ENCODE data around the gene PPP4R1.

The PPP4R1 gene

GRCh38 chr18:9536354-9537152 is 77.8 kb downstream of the PPP4R1 start:
- TF ChIP-seq ZNF274 (IDR thresholded peaks at IDR 0.05; ENCODE audit: low read depth, low read length) = no peak
- no peak overlapping the region for H3K4me3 ChIP-seq (ENCODE audit: low read length)

- TF ChIP-seq ZNF274 (IDR thresholded peaks at IDR 0.05; ENCODE audit: low read depth, low read length) = no peak
- H3K4me3 ChIP-seq (ENCODE audit: low read length) = no peak overlapping the region
Observed at GRCh38 chr18:9535430-9535991, 78.8 kb downstream of the PPP4R1 start.

GRCh38 chr18:9534844-9535243 is 79.5 kb downstream of the PPP4R1 start:
- no peak for TF ChIP-seq ZNF274 (IDR thresholded peaks at IDR 0.05; ENCODE audit: low read depth, low read length)
- H3K4me3 ChIP-seq (ENCODE audit: low read length) = no peak overlapping the region

- TF ChIP-seq ZNF274 (IDR thresholded peaks at IDR 0.05; ENCODE audit: low read depth, low read length) = no peak
- H3K4me3 ChIP-seq (ENCODE audit: low read length) = no peak overlapping the region
Observed at GRCh38 chr18:9531791-9532410, 82.5 kb downstream of the PPP4R1 start.

GRCh38 chr18:9530226-9531009 is 83.9 kb downstream of the PPP4R1 start:
- H3K4me3 ChIP-seq (ENCODE audit: low read length) = no peak overlapping the region
- no peak for TF ChIP-seq ZNF274 (IDR thresholded peaks at IDR 0.05; ENCODE audit: low read depth, low read length)

GRCh38 chr18:9526458-9526857 is 87.9 kb downstream of the PPP4R1 start:
- H3K4me3 ChIP-seq (ENCODE audit: low read length) = no peak overlapping the region
- no peak for TF ChIP-seq ZNF274 (IDR thresholded peaks at IDR 0.05; ENCODE audit: low read depth, low read length)

- no peak for TF ChIP-seq ZNF274 (IDR thresholded peaks at IDR 0.05; ENCODE audit: low read depth, low read length)
- H3K4me3 ChIP-seq (ENCODE audit: low read length) = no peak overlapping the region
Observed at GRCh38 chr18:9522952-9523351, 91.4 kb downstream of the PPP4R1 start.

- TF ChIP-seq ZNF274 (IDR thresholded peaks at IDR 0.05; ENCODE audit: low read depth, low read length) = no peak
- no peak overlapping the region for H3K4me3 ChIP-seq (ENCODE audit: low read length)
Observed at GRCh38 chr18:9521770-9522169, 92.6 kb downstream of the PPP4R1 start.

- no peak for TF ChIP-seq ZNF274 (IDR thresholded peaks at IDR 0.05; ENCODE audit: low read depth, low read length)
- H3K4me3 ChIP-seq (ENCODE audit: low read length) = no peak overlapping the region
Observed at GRCh38 chr18:9520666-9521065, 93.7 kb downstream of the PPP4R1 start.

GRCh38 chr18:9519399-9519798 is 95.0 kb downstream of the PPP4R1 start:
- TF ChIP-seq ZNF274 (IDR thresholded peaks at IDR 0.05; ENCODE audit: low read depth, low read length) = no peak
- H3K4me3 ChIP-seq (ENCODE audit: low read length) = no peak overlapping the region

GRCh38 chr18:9517869-9518268 is 96.5 kb downstream of the PPP4R1 start:
- no peak overlapping the region for H3K4me3 ChIP-seq (ENCODE audit: low read length)
- TF ChIP-seq ZNF274 (IDR thresholded peaks at IDR 0.05; ENCODE audit: low read depth, low read length) = no peak

- TF ChIP-seq ZNF274 (IDR thresholded peaks at IDR 0.05; ENCODE audit: low read depth, low read length) = no peak
- H3K4me3 ChIP-seq (ENCODE audit: low read length) = no peak overlapping the region
Observed at GRCh38 chr18:9516437-9517064, 97.8 kb downstream of the PPP4R1 start.

- no peak for TF ChIP-seq ZNF274 (IDR thresholded peaks at IDR 0.05; ENCODE audit: low read depth, low read length)
- no peak overlapping the region for H3K4me3 ChIP-seq (ENCODE audit: low read length)
Observed at GRCh38 chr18:9513971-9514512, 100.3 kb downstream of the PPP4R1 start.
